HepG2 (cell line): ENCODE measurements around the gene NCR3LG1. TPM values are rescaled to one million over a fixed set of nuclear protein-coding genes. Genes with fewer than 3 reads are reported as not detected.

ENCODE experiments used
- ATAC-seq: fragments of 200-7000 bp; cut with Tn5 transposase; 3 replicates; pipeline ENCODE4 v1.9.1; 2020; ENCODE audit warnings: mild to moderate bottlenecking, moderate library complexity
- BruUV-seq: library from RNA; stranded (reverse); fragments of 400-500 nt; replicated peaks from 2 replicates; lab custom pipeline; 2021; lab: Mats Ljungman, UMichigan
- CTCF ChIA-PET: fragments of 300-600 bp; formaldehyde crosslinking; extraction: SDS; loops from one replicate; lab custom pipeline; 2021; ENCODE audit warnings: low total read pairs, inconsistent platforms, low intra/inter-chr PET ratio; lab: Yijun Ruan, JAX
- POLR2A ChIA-PET: fragments of 350-600 bp; sonication (Branson Sonifier 250); formaldehyde crosslinking; loops from one replicate; lab custom pipeline; 2020; ENCODE audit warnings: antibody characterized with exemption, inconsistent platforms; lab: Yijun Ruan, JAX
- DNase-seq: peaks from one replicate; pipeline ENCODE4 v3.0.0-alpha.2; 2015; ENCODE audit warnings: low spot score
- FAIRE-seq: peaks from 3 replicates; lab custom pipeline; 2011; peaks lifted over from hg19 to GRCh38; lab: Jason Lieb, UNC
- H2AFZ ChIP-seq: one replicate; pipeline ENCODE4 v1.6.1; 2011; ENCODE audit warnings: low read length, inconsistent platforms
- H3K27ac ChIP-seq: fragments of 300-600 bp; 3 replicates; pipeline ENCODE4 v1.8.0; 2011; ENCODE audit warnings: mixed run types, mild to moderate bottlenecking, mixed read lengths, low read length, inconsistent platforms; ENCODE audit not compliant: insufficient read depth; ENCODE audit errors: extremely low read length
- H3K27me3 ChIP-seq, 2 experiments: fragments of 200-600 bp in 1 of 2; 2 replicates in 1 of 2; 3 replicates in 1 of 2; pipeline versions ENCODE4 v1.6.0 to v1.8.0; 2011; ENCODE audit warnings: low read length in 2 of 2, mild to moderate bottlenecking in 2 of 2, moderate library complexity in 2 of 2, inconsistent platforms in 1 of 2; ENCODE audit not compliant: insufficient read depth in 2 of 2, control insufficient read depth in 1 of 2
- H3K36me3 ChIP-seq, 2 experiments: fragments of 200-600 bp in 1 of 2; replicated peaks in 1 of 2; 2 replicates in 1 of 2; 3 replicates in 1 of 2; pipeline versions ENCODE4 v1.5.1 to v1.8.0; 2011; ENCODE audit warnings: low read length in 2 of 2, inconsistent platforms in 1 of 2; ENCODE audit not compliant: insufficient read depth in 2 of 2, control insufficient read depth in 1 of 2
- H3K4me1 ChIP-seq: 2 replicates; pipeline ENCODE4 v1.5.1; 2012; ENCODE audit warnings: low read length, inconsistent platforms; ENCODE audit not compliant: insufficient read depth
- H3K4me2 ChIP-seq: 2 replicates; pipeline ENCODE4 v1.6.0; 2011; ENCODE audit warnings: low read depth, low read length, inconsistent platforms
- H3K4me3 ChIP-seq, 3 experiments: fragments of 200-600 bp in 1 of 3; sonication (generic), shearing (Covaris generic) in 1 of 3; replicated peaks in 1 of 3; 2 replicates each; pipeline ENCODE4 v1.5.1; 2011 to 2016; ENCODE audit warnings: low read length in 3 of 3, inconsistent platforms in 2 of 3, low read depth in 2 of 3, mild to moderate bottlenecking in 2 of 3, control low read depth in 1 of 3, mixed read lengths in 1 of 3; ENCODE audit not compliant: insufficient read depth in 1 of 3
- H3K79me2 ChIP-seq: one replicate; pipeline ENCODE4 v1.6.1; 2011; ENCODE audit warnings: low read length, inconsistent platforms; ENCODE audit not compliant: insufficient read depth
- H3K9ac ChIP-seq: 2 replicates; pipeline ENCODE4 v1.6.0; 2011; ENCODE audit warnings: mild to moderate bottlenecking, low read depth, low read length, inconsistent platforms; ENCODE audit not compliant: insufficient read depth
- H3K9me3 ChIP-seq: 2 replicates; pipeline ENCODE4 v1.5.1; 2012; ENCODE audit warnings: mild to moderate bottlenecking, low read length
- H4K20me1 ChIP-seq: 2 replicates; pipeline ENCODE4 v1.6.0; 2011; ENCODE audit warnings: inconsistent platforms, mild to moderate bottlenecking, low read length, moderate library complexity; ENCODE audit not compliant: insufficient read depth
- CCDC6 ChIP-seq: sonication (generic); formaldehyde crosslinking; IDR thresholded peaks from 2 replicates; pipeline ENCODE4 v1.8.1; 2022; ENCODE audit warnings: mild to moderate bottlenecking, missing genetic modification reagents, moderate library complexity
- ELF1 ChIP-seq: sonication (generic); formaldehyde crosslinking; IDR thresholded peaks from 2 replicates; pipeline ENCODE4 v1.4.0; 2020; ENCODE audit warnings: missing genetic modification reagents
- ERF ChIP-seq: IDR thresholded peaks from 2 replicates; pipeline ENCODE4 v1.6.1; 2018; ENCODE audit warnings: missing biosample characterization, missing genetic modification reagents
- FOSL1 ChIP-seq: sonication (generic); formaldehyde crosslinking; IDR thresholded peaks from 2 replicates; pipeline ENCODE4 v1.9.0; 2021; ENCODE audit warnings: missing genetic modification reagents, borderline replicate concordance
- FOXP1 ChIP-seq, 2 experiments: fragments of 450-650 bp in 1 of 2; IDR thresholded peaks; 2 replicates each; pipeline ENCODE4 v1.6.1; 2017 to 2018; ENCODE audit warnings: antibody characterized with exemption in 1 of 2
- MAFF ChIP-seq: IDR thresholded peaks from 2 replicates; pipeline ENCODE4 v1.6.1; 2011; ENCODE audit warnings: low read depth, low read length, improper control_type of control experiment
- MAFK ChIP-seq, 2 experiments: IDR thresholded peaks in 1 of 2; conservative IDR thresholded peaks in 1 of 2; 2 replicates each; pipeline ENCODE4 v1.6.1; 2011; ENCODE audit warnings: improper control_type of control experiment in 2 of 2, low read length in 2 of 2
- MAZ ChIP-seq, 2 experiments: sonication (generic) in 1 of 2; formaldehyde crosslinking in 1 of 2; IDR thresholded peaks; 2 replicates each; pipeline versions ENCODE4 v1.5.0 to v1.6.1; 2012 to 2020; ENCODE audit warnings: low read depth in 2 of 2, mild to moderate bottlenecking in 2 of 2, borderline replicate concordance in 1 of 2, improper control_type of control experiment in 1 of 2, low read length in 1 of 2, missing genetic modification reagents in 1 of 2, moderate library complexity in 1 of 2
- NR2F1 ChIP-seq, 2 experiments: fragments of 450-650 bp in 1 of 2; formaldehyde crosslinking in 1 of 2; IDR thresholded peaks; 2 replicates each; pipeline versions ENCODE4 v1.5.0 to v1.6.1; 2016 to 2020; ENCODE audit warnings: mild to moderate bottlenecking in 1 of 2, missing compliant biosample characterization in 1 of 2, missing genetic modification reagents in 1 of 2, moderate library complexity in 1 of 2
- WGBS: methylation state at CpG from one replicate; pipeline ENCODE4 v1.1.6; 2017; ENCODE audit warnings: low lambda C conversion rate; 5-methylcytosine and 5-hydroxymethylcytosine counted together
- in situ Hi-C: cut with HindIII; loops from 2 replicates; pipeline ENCODE4 v1.10.0; 2017; ENCODE audit warnings: low pct_unique_long_range_greater_than_20kb; ENCODE audit not compliant: extremely low pct_ligation_motif_present
- intact Hi-C: fragments of 100-400 bp; cut with micrococcal nuclease; formaldehyde crosslinking; loops from one replicate; pipeline ENCODE4 v1.10.0; 2022; ENCODE audit not compliant: unreplicated experiment
- polyA plus RNA-seq, 8 experiments: library from polyadenylated mRNA; depleted of rRNA in 3 of 8; stranded (reverse) in 7 of 8; unstranded in 1 of 8; fragments of >200 nt; fragmentation: Illumina TruSeq in 4 of 8; extraction: Trizol in 4 of 8; gene quantifications; 2 replicates each; pipeline versions ENCODE4 v1.2.1 to v1.2.3, GENCODE V29; 2011 to 2016; ENCODE audit warnings: low read depth in 4 of 8, missing spikeins in 1 of 8, mixed read lengths in 1 of 8; ENCODE audit not compliant: insufficient read depth in 1 of 8
- total RNA-seq, 5 experiments: library from RNA; depleted of rRNA; stranded (reverse); fragments of >200 nt; fragmentation: Illumina TruSeq; extraction: Trizol; gene quantifications; 2 replicates each; pipeline ENCODE4 v1.2.3, GENCODE V29; 2016; ENCODE audit warnings: low read depth in 1 of 5
- TF ChIP-seq, protein P1 (sequence below): sonication (generic); IDR thresholded peaks from 2 replicates; pipeline ENCODE4 v1.6.1; 2016; ENCODE audit warnings: low read depth, borderline replicate concordance
- TF ChIP-seq, protein P2 (sequence below): sonication (generic); formaldehyde crosslinking; IDR thresholded peaks from 2 replicates; pipeline ENCODE4 v1.8.0; 2022; ENCODE audit warnings: mild to moderate bottlenecking, missing genetic modification reagents, borderline replicate concordance
- TF ChIP-seq, protein P3 (sequence below): sonication (generic); formaldehyde crosslinking; conservative IDR thresholded peaks from 2 replicates; pipeline ENCODE4 v1.8.0; 2022; ENCODE audit warnings: mild to moderate bottlenecking, moderate library complexity, missing genetic modification reagents

Gene NCR3LG1
- total and polyA plus RNA-seq, 2 of the 13 experiments (the other 11 are each of a cell fraction or from before 2014, with no cell fraction given) = 16.1 to 25.1 TPM

DNA sequence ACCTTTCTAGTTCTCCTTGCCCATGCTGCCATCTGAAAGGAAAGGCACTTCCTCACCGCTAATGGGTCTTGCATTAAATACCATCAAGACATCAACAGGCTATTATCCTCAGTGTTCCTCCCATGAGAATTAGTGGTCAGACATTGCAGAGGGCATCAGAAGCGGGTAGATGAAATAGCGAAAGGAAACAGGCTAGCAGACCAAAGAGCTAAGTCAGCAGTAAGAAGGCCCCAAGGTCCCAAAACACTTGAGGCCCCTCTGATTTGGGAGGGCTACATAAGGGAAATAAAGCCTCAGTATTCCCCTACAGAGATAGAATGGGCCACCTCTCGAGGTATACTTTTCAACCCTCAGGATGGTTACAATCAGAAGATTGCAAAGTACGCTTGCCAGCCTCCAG lies 23.9 kb downstream of the NCR3LG1 start:
- H3K36me3 ChIP-seq = peaks cover 43 to 84% of the 10 kb centered on the region in 2 experiments
- BruUV-seq = no TSS peak
- H3K4me1 ChIP-seq = no peaks in the 10 kb centered on the region
- H3K27ac ChIP-seq = no peak overlapping the region
- no peaks in the 10 kb centered on the region for H3K27me3 ChIP-seq
- POLR2A ChIA-PET = no interaction called here
- no peak overlapping the region for H3K9ac ChIP-seq
- TF ChIP-seq MAFK (conservative IDR thresholded peaks at IDR 0.05 in 1 of 2, IDR thresholded peaks at IDR 0.05 in 1 of 2; ENCODE audit: low read length in 2 of 2) (peak; percentile 58 to 64), MAFF (0 out of 2 replicates have a peak, but pooled peaks have one; percentile 40), FOXP1 (IDR thresholded peaks at IDR 0.05) (no peak), FOXP1 (CRISPR knock-in tag; IDR thresholded peaks at IDR 0.05) (no peak)
- DNase-seq (no peak), FAIRE-seq (no peak), ATAC-seq (no peak)
- no peak overlapping the region for H3K4me3 ChIP-seq
- WGBS = 78% methylated on average over 5 of the region's 5 CpGs
- intact Hi-C loops (no loop called here), in situ Hi-C loops (no loop called here)
- no peak overlapping the region for H3K4me2 ChIP-seq
- H3K9me3 ChIP-seq = peaks cover 19% of the 10 kb centered on the region
- H2AFZ ChIP-seq = no peak overlapping the region
- H4K20me1 ChIP-seq = no peaks in the 10 kb centered on the region
- CTCF ChIA-PET = no interaction called here
- H3K79me2 ChIP-seq = no peaks in the 10 kb centered on the region

DNA sequence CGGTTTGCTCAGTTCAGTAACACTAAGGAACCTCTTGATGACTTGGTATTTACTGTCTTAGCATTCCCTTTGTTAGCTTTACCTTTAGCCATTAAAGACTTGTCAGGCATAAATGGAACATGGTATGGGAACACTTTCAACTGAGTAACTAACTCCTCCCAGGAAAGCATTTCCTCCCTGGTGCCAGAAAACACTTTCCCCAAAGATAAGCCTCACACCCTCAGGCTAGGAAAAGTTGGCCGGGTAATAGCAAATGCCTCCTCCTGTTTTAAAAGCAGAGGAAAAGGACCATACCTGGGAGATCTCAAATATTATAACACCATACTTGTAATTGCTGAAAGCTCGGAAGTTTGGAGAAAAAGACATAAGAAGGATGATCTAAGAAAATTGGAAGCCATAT lies 24.9 kb downstream of the NCR3LG1 start:
- Histone ChIP-seq H3K79me2 (no peaks in the 10 kb centered on the region), H3K27ac (no peak overlapping the region), H3K27me3 (no peaks in the 10 kb centered on the region), H3K4me2 (no peak overlapping the region), H3K9me3 (peaks cover 9% of the 10 kb centered on the region), H3K4me1 (no peaks in the 10 kb centered on the region), H3K9ac (no peak overlapping the region), H3K36me3 (peaks cover 35 to 74% of the 10 kb centered on the region in 2 experiments), H2AFZ (no peak overlapping the region), H3K4me3 (no peak overlapping the region), H4K20me1 (no peaks in the 10 kb centered on the region)
- FAIRE-seq (no peak), ATAC-seq (no peak), DNase-seq (no peak)
- intact Hi-C loops (no loop called here), in situ Hi-C loops (no loop called here)
- WGBS = 98% methylated on average over 3 of the region's 3 CpGs
- POLR2A ChIA-PET = no interaction called here
- CTCF ChIA-PET = no interaction called here
- BruUV-seq = no TSS peak
- TF ChIP-seq ERF (CRISPR knock-in tag) = no peak
- TF ChIP-seq, protein P1, sequence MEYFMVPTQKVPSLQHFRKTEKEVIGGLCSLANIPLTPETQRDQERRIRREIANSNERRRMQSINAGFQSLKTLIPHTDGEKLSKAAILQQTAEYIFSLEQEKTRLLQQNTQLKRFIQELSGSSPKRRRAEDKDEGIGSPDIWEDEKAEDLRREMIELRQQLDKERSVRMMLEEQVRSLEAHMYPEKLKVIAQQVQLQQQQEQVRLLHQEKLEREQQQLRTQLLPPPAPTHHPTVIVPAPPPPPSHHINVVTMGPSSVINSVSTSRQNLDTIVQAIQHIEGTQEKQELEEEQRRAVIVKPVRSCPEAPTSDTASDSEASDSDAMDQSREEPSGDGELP = no peak
- TF ChIP-seq NR2F1 (CRISPR knock-in tag; IDR thresholded peaks at IDR 0.05) = no peak
- no peak for TF ChIP-seq MAZ (IDR thresholded peaks at IDR 0.05; ENCODE audit: borderline replicate concordance, low read depth, low read length)
- TF ChIP-seq MAZ (CRISPR knock-in tag; IDR thresholded peaks at IDR 0.05; ENCODE audit: low read depth) = no peak
- TF ChIP-seq CCDC6 (CRISPR knock-in tag) = no peak
- TF ChIP-seq, protein P2, sequence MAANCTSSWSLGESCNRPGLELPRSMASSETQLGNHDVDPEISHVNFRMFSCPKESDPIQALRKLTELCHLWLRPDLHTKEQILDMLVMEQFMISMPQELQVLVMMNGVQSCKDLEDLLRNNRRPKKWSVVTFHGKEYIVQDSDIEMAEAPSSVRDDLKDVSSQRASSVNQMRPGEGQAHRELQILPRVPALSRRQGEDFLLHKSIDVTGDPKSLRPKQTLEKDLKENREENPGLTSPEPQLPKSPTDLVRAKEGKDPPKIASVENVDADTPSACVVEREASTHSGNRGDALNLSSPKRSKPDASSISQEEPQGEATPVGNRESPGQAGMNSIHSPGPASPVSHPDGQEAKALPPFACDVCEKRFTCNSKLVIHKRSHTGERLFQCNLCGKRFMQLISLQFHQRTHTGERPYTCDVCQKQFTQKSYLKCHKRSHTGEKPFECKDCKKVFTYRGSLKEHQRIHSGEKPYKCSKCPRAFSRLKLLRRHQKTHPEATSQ = no peak
- no peak for TF ChIP-seq FOSL1 (CRISPR knock-in tag)
- TF ChIP-seq, protein P3, sequence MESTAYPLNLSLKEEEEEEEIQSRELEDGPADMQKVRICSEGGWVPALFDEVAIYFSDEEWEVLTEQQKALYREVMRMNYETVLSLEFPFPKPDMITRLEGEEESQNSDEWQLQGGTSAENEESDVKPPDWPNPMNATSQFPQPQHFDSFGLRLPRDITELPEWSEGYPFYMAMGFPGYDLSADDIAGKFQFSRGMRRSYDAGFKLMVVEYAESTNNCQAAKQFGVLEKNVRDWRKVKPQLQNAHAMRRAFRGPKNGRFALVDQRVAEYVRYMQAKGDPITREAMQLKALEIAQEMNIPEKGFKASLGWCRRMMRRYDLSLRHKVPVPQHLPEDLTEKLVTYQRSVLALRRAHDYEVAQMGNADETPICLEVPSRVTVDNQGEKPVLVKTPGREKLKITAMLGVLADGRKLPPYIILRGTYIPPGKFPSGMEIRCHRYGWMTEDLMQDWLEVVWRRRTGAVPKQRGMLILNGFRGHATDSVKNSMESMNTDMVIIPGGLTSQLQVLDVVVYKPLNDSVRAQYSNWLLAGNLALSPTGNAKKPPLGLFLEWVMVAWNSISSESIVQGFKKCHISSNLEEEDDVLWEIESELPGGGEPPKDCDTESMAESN = no peak
- no peak for TF ChIP-seq ELF1 (CRISPR knock-in tag)
